H1 (cell line): Measurements from ENCODE around the gene PLPPR1. TPM values are rescaled to one million over a fixed set of nuclear protein-coding genes. Genes with fewer than 3 reads are reported as not detected.

ENCODE experiments used
- CTCF ChIA-PET: fragments of 300-600 bp; sonication (Branson Sonifier 250); formaldehyde crosslinking; loops from one replicate; lab custom pipeline; 2021; ENCODE audit not compliant: partially characterized antibody; lab: Charles Lee
- POLR2A ChIA-PET: fragments of 300-600 bp; sonication (Branson Sonifier 250); formaldehyde crosslinking; loops from one replicate; lab custom pipeline; 2021; ENCODE audit warnings: inconsistent platforms; ENCODE audit not compliant: partially characterized antibody; lab: Charles Lee
- DNase-seq, 2 experiments: peaks; one replicate each; pipeline versions ENCODE4 v3.0.0 to v3.0.0-alpha.2; 2010 to 2022; ENCODE audit warnings: low spot score in 2 of 2, low read depth in 1 of 2, mixed read lengths in 1 of 2
- FAIRE-seq: peaks from 2 replicates; lab custom pipeline; 2011; peaks lifted over from hg19 to GRCh38; lab: Jason Lieb, UNC
- H2AFZ ChIP-seq: 2 replicates; pipeline ENCODE4 v1.8.1; 2012; ENCODE audit warnings: low read length, inconsistent platforms
- H2AK5ac ChIP-seq: 2 replicates; pipeline ENCODE4 v1.6.1; 2013; ENCODE audit warnings: low read depth, low read length
- H2BK120ac ChIP-seq: replicated peaks from 2 replicates; pipeline ENCODE3; 2013; ENCODE audit warnings: low read depth, low read length, inconsistent platforms
- H2BK12ac ChIP-seq: 2 replicates; pipeline ENCODE4 v1.6.1; 2013; ENCODE audit warnings: low read depth, low read length
- H2BK15ac ChIP-seq: 2 replicates; pipeline ENCODE4 v1.6.1; 2013; ENCODE audit warnings: low read length
- H2BK20ac ChIP-seq: 2 replicates; pipeline ENCODE4 v1.6.1; 2013; ENCODE audit warnings: low read length
- H2BK5ac ChIP-seq: 2 replicates; pipeline ENCODE4 v1.6.1; 2013; ENCODE audit warnings: low read depth, low read length
- H3K14ac ChIP-seq: 2 replicates; pipeline ENCODE4 v1.6.1; 2013; ENCODE audit warnings: inconsistent platforms; ENCODE audit not compliant: insufficient read length
- H3K18ac ChIP-seq: 2 replicates; pipeline ENCODE4 v1.6.1; 2013; ENCODE audit warnings: low read length; ENCODE audit errors: extremely low read depth
- H3K23ac ChIP-seq: 2 replicates; pipeline ENCODE4 v1.6.1; 2013; ENCODE audit warnings: inconsistent platforms; ENCODE audit not compliant: insufficient read length
- H3K23me2 ChIP-seq: 2 replicates; pipeline ENCODE4 v1.6.1; 2013; ENCODE audit warnings: low read depth, low read length
- H3K27ac ChIP-seq: 2 replicates; pipeline ENCODE4 v1.6.1; 2011; ENCODE audit warnings: low read depth, low read length, inconsistent platforms
- H3K27me3 ChIP-seq, 4 experiments: replicated peaks in 1 of 4; 1 replicate in 1 of 4; 2 replicates in 3 of 4; pipeline versions ENCODE4 v1.6.1 to v1.8.1; 2011 to 2013; ENCODE audit warnings: low read length in 3 of 4, mild to moderate bottlenecking in 3 of 4, inconsistent platforms in 2 of 4, mixed read lengths in 2 of 4, moderate library complexity in 1 of 4; ENCODE audit not compliant: control insufficient read depth in 3 of 4, insufficient read depth in 3 of 4; ENCODE audit errors: extremely low read depth in 1 of 4
- H3K36me3 ChIP-seq, 4 experiments: 2 replicates each; pipeline versions ENCODE4 v1.6.1 to v1.8.1; 2011 to 2013; ENCODE audit warnings: mild to moderate bottlenecking in 4 of 4, low read length in 3 of 4, moderate library complexity in 2 of 4, control low read depth in 1 of 4, inconsistent platforms in 1 of 4; ENCODE audit not compliant: insufficient read depth in 4 of 4, control insufficient read depth in 2 of 4
- H3K4ac ChIP-seq: replicated peaks from 2 replicates; pipeline ENCODE3; 2013; ENCODE audit warnings: low read length, low read depth, mixed read lengths, inconsistent platforms; ENCODE audit not compliant: insufficient read length
- H3K4me1 ChIP-seq, 4 experiments: replicated peaks in 1 of 4; 1 replicate in 1 of 4; 2 replicates in 3 of 4; pipeline versions ENCODE4 v1.6.1 to v1.8.1; 2011 to 2013; ENCODE audit warnings: low read length in 3 of 4, inconsistent platforms in 2 of 4, mixed read lengths in 1 of 4; ENCODE audit not compliant: insufficient read depth in 4 of 4, control insufficient read depth in 3 of 4
- H3K4me2 ChIP-seq, 2 experiments: 2 replicates each; pipeline versions ENCODE4 v1.6.1 to v1.8.1; 2011 to 2013; ENCODE audit warnings: low read depth in 2 of 2, low read length in 2 of 2, control low read depth in 1 of 2, inconsistent platforms in 1 of 2, mild to moderate bottlenecking in 1 of 2; ENCODE audit not compliant: insufficient read depth in 1 of 2
- H3K4me3 ChIP-seq, 4 experiments: fragments of 200-600, 300-600 bp in 1 of 4; sonication (generic), shearing (Covaris generic), sonication (Bioruptor Twin) in 1 of 4; 2 replicates each; pipeline versions ENCODE4 v1.5.1 to v1.8.1; 2011 to 2016; ENCODE audit warnings: low read length in 4 of 4, low read depth in 3 of 4, control low read depth in 2 of 4, inconsistent platforms in 2 of 4, mild to moderate bottlenecking in 2 of 4, mixed read lengths in 1 of 4, moderate library complexity in 1 of 4; ENCODE audit not compliant: insufficient read depth in 2 of 4; ENCODE audit errors: extremely low read depth in 1 of 4
- H3K56ac ChIP-seq: replicated peaks from 2 replicates; pipeline ENCODE3; 2013; ENCODE audit warnings: low read depth, mild to moderate bottlenecking, mixed read lengths, low read length, inconsistent platforms; ENCODE audit not compliant: insufficient read length
- H3K79me1 ChIP-seq: 2 replicates; pipeline ENCODE4 v1.6.1; 2013; ENCODE audit warnings: low read depth, low read length, control low read depth
- H3K79me2 ChIP-seq, 2 experiments: 2 replicates each; pipeline versions ENCODE4 v1.6.1 to v1.8.1; 2012 to 2013; ENCODE audit warnings: low read length in 2 of 2, mild to moderate bottlenecking in 2 of 2, inconsistent platforms in 1 of 2; ENCODE audit not compliant: insufficient read depth in 2 of 2, control insufficient read depth in 1 of 2
- H3K9ac ChIP-seq, 4 experiments: replicated peaks in 1 of 4; 1 replicate in 1 of 4; 2 replicates in 3 of 4; pipeline versions ENCODE4 v1.6.1 to v1.8.1; 2011 to 2013; ENCODE audit warnings: low read depth in 3 of 4, low read length in 3 of 4, control low read depth in 2 of 4, mild to moderate bottlenecking in 2 of 4, moderate library complexity in 2 of 4, inconsistent platforms in 1 of 4; ENCODE audit errors: extremely low read depth in 1 of 4
- H3K9me3 ChIP-seq, 2 experiments: 2 replicates each; pipeline versions ENCODE4 v1.6.1 to v1.8.1; 2012 to 2013; ENCODE audit warnings: mild to moderate bottlenecking in 2 of 2, moderate library complexity in 2 of 2, control low read depth in 1 of 2, inconsistent platforms in 1 of 2, low read depth in 1 of 2, low read length in 1 of 2, mixed read lengths in 1 of 2; ENCODE audit not compliant: insufficient read depth in 2 of 2
- H4K20me1 ChIP-seq, 2 experiments: replicated peaks in 1 of 2; 2 replicates each; pipeline versions ENCODE3 to v1.8.1; 2011 to 2013; ENCODE audit warnings: inconsistent platforms in 2 of 2, low read length in 2 of 2, mild to moderate bottlenecking in 1 of 2; ENCODE audit not compliant: insufficient read depth in 2 of 2, control insufficient read depth in 1 of 2
- H4K5ac ChIP-seq: 2 replicates; pipeline ENCODE4 v1.6.1; 2013; ENCODE audit warnings: low read length, low read depth, mixed read lengths, inconsistent platforms; ENCODE audit not compliant: insufficient read length
- H4K8ac ChIP-seq: 2 replicates; pipeline ENCODE4 v1.8.0; 2013; ENCODE audit warnings: mild to moderate bottlenecking, moderate library complexity, low read length, inconsistent platforms; ENCODE audit not compliant: insufficient read depth; ENCODE audit errors: extremely low read depth
- H4K91ac ChIP-seq: replicated peaks from 2 replicates; pipeline ENCODE3; 2013; ENCODE audit warnings: low read length, mixed read lengths, inconsistent platforms; ENCODE audit not compliant: insufficient read length
- CHD1 ChIP-seq: IDR thresholded peaks from 2 replicates; pipeline ENCODE4 v1.6.1; 2012; ENCODE audit warnings: low read depth, low read length, improper control_type of control experiment
- CTBP2 ChIP-seq: IDR thresholded peaks from 2 replicates; pipeline ENCODE4 v1.7.0; 2011; ENCODE audit warnings: borderline replicate concordance, mild to moderate bottlenecking, moderate library complexity, mixed read lengths, low read length; ENCODE audit not compliant: insufficient read depth, insufficient read length
- EZH2 ChIP-seq: fragments of 200-600 bp; sonication (generic); IDR thresholded peaks from 2 replicates; pipeline ENCODE4 v1.7.1; 2012; ENCODE audit warnings: low read depth, mild to moderate bottlenecking, moderate library complexity, low read length, inconsistent platforms; ENCODE audit not compliant: severe bottlenecking
- WGBS, 2 experiments: shearing (Covaris generic) in 1 of 2; methylation state at CpG; one replicate each; pipeline versions ENCODE4 v1.1.6 to v1.1.7; 2013 to 2015; ENCODE audit warnings: low lambda C conversion rate in 2 of 2, mixed read lengths in 2 of 2, inconsistent platforms in 1 of 2, low coverage in 1 of 2, missing lambda C conversion rate in 1 of 2; ENCODE audit not compliant: insufficient replicate concordance in 2 of 2, insufficient coverage in 1 of 2, insufficient read length in 1 of 2; ENCODE audit errors: extremely low coverage in 1 of 2, missing lambda C conversion rate in 1 of 2; 5-methylcytosine and 5-hydroxymethylcytosine counted together
- polyA plus RNA-seq, 7 experiments: library from polyadenylated mRNA; depleted of rRNA in 3 of 7; stranded (reverse) in 5 of 7; unstranded in 2 of 7; fragments of >200 nt in 5 of 7; fragments of 200-250 nt in 2 of 7; gene quantifications; 1 replicate in 5 of 7; 2 replicates in 1 of 7; 4 replicates in 1 of 7; pipeline versions ENCODE4 v1.2.1 to v1.2.3, GENCODE V29; 2011 to 2013; ENCODE audit warnings: missing spikeins in 2 of 7, mixed read lengths in 2 of 7
- total RNA-seq: library from RNA; stranded (reverse); fragmentation: NEBNext Ultra II Directional; extraction: Animal tissue kit (Norgen Biotek cat#: 25700); gene quantifications from 2 replicates; pipeline ENCODE4 v1.2.1, GENCODE V29; 2021

PLPPR1 gene
- total and polyA plus RNA-seq, 2 of the 8 experiments (the other 6 are each of a cell fraction or from before 2014, with no cell fraction given) = 1.4 to 1.8 TPM

DNA sequence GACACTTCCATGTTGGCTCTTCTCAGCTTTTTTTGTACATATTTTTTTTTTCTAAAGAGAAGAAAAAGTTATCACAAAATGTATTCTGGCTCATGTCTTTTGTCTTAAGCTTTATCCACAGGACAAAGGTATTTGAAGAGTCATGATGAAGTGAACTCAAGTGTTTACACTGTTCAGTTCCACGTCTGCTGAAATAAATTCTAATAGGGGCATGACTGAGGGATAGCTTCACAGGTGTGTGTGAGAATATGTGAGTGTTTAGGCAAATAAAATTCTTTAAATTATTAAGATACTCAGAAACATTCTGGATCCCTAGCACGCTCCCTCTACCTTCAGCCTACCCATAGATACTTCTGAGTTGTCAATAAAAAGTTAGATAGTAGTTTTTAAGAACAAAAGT lies 296.5 kb downstream of the PLPPR1 start:
- CTCF ChIA-PET = interaction anchor here (0.8 to 3.4 kb wide), 5 partner anchors 11 to 724 kb away, joined by 3 to 17 read pairs (median 4); a partner anchor contains a TSS
- no peak overlapping the region for H4K91ac ChIP-seq
- no peaks in the 10 kb centered on the region for H3K27me3 ChIP-seq
- H4K8ac ChIP-seq = no peak overlapping the region
- H3K9ac ChIP-seq = no peak overlapping the region
- no peak overlapping the region for H2BK20ac ChIP-seq
- H3K27ac ChIP-seq = no peak overlapping the region
- no peak overlapping the region for H2BK5ac ChIP-seq
- DNase-seq (no peak), FAIRE-seq (no peak)
- H3K4ac ChIP-seq = no peak overlapping the region
- H3K23ac ChIP-seq = no peak overlapping the region
- peaks cover 0 to 6% (median 5%) of the 10 kb centered on the region in 4 experiments; a peak in 5 of 7 replicates for H3K4me1 ChIP-seq
- H2BK120ac ChIP-seq = no peak overlapping the region
- no peaks in the 10 kb centered on the region for H3K79me1 ChIP-seq
- no peaks in the 10 kb centered on the region for H4K20me1 ChIP-seq
- no peaks in the 10 kb centered on the region for H3K36me3 ChIP-seq
- POLR2A ChIA-PET = no interaction called here
- no peak overlapping the region for H3K4me2 ChIP-seq
- no peak overlapping the region for H3K56ac ChIP-seq
- 86% methylated on average over 2 of the region's 2 CpGs; no CpG with 5 or more reads in 1 of the 2 experiments for WGBS, 2 experiments
- H3K79me2 ChIP-seq = no peaks in the 10 kb centered on the region
- H2BK12ac ChIP-seq = no peak overlapping the region
- peaks cover 0 to 3% of the 10 kb centered on the region in 2 experiments; a peak in 1 of 4 replicates for H3K9me3 ChIP-seq
- H2AK5ac ChIP-seq = no peak overlapping the region
- no peak overlapping the region for H3K14ac ChIP-seq
- H2AFZ ChIP-seq = no peak overlapping the region
- no peak overlapping the region for H3K4me3 ChIP-seq
- no peak overlapping the region for H4K5ac ChIP-seq
- H3K18ac ChIP-seq = no peak overlapping the region
- H2BK15ac ChIP-seq = no peak overlapping the region
- no peaks in the 10 kb centered on the region for H3K23me2 ChIP-seq
- no peak for TF ChIP-seq CTBP2
- TF ChIP-seq EZH2 = no peak
- TF ChIP-seq CHD1 = no peak
